ENCODE data around the gene KATNIP. TPM values are rescaled to one million over a fixed set of nuclear protein-coding genes. Genes with fewer than 3 reads are reported as not detected.
"Not testable (repeated sequence)": the region's sequence is repeated elsewhere in the genome, so short reads cannot be mapped to it uniquely, and the experiment has no call there.

Gene KATNIP
- total RNA-seq, 1 donor from 2014 or later, result 12.4 TPM

DNA sequence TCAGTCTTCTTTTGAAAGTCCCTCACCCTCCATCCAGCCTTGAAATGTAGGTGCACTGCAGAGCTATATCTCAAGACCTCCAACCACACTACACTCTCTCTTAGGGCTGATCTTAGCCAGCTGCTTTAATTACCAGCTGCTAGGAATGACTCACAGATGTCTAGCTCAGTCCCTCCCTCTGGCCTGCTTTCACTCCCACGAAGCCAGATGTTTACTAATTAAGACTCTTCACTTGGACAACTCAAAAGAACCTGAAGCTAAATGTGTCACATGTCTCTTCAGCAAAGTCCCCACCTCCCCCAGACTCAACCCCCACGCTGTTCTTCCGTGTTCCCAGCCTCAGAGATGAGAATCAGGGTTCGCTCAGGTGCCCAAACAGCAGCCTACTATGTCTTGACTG lies 2.8 kb upstream of the KATNIP start:
- Mint-ChIP-seq H3K27me3 (ENCODE audit: insufficient read depth) (no peaks in the 10 kb centered on the region), H3K9me3 (no peaks in the 10 kb centered on the region), H3K4me3 (peak overlapping the region; percentile 45), H3K4me1 (ENCODE audit: low read depth) (peaks cover 41% of the 10 kb centered on the region), H3K27ac (peak overlapping the region; percentile 61), H3K36me3 (ENCODE audit: low read depth) (peaks cover 34% of the 10 kb centered on the region)
- intact Hi-C loops (cut with micrococcal nuclease), result no loop called here
- DNase-seq (ENCODE audit: low spot score), result no peak

DNA sequence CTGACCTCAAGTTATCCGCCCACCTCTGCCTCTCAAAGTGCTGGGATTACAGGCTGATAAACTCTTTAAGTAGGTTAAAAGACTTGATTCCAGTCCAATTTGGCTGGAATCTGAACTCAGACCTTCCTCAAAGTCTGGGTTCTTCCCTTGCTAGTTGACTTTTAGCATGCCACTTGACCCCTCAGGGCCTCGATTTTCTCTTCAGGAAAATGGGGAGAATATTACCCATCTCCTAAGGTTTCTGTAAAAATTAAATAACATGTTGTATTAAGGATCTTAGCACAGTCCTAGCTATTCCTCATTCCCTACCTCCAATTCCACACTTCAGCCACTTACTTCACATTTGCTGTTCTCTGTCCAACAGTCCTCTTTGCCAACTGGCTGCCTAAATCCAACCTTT lies 2.1 kb upstream of the KATNIP start:
- H3K36me3 Mint-ChIP-seq (ENCODE audit: low read depth), result peaks cover 31% of the 10 kb centered on the region

DNA sequence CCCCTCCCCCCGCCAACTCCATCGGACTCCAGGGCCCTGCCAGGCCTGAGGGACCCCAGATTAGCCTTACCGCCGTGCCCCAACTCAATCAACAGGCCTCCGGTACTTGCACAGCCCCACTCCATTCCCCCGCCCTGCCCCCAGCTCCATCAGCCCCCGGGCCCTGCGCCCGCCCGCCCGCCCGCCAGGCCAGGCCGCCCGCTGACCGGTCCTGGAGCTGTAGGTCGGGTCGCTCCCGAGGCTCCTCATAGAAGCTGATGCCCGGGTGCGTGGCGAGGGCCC lies 539 bp upstream of the KATNIP start:
- peaks cover 18% of the 10 kb centered on the region for H3K36me3 Mint-ChIP-seq (ENCODE audit: low read depth)
- H3K9me3 Mint-ChIP-seq, result no peaks in the 10 kb centered on the region
- H3K4me3 Mint-ChIP-seq, result peak overlapping the region; percentile 99
- no peaks in the 10 kb centered on the region for H3K27me3 Mint-ChIP-seq (ENCODE audit: insufficient read depth)
- H3K27ac Mint-ChIP-seq, result peak overlapping the region; percentile 90
- no peak for DNase-seq (ENCODE audit: low spot score)
- peaks cover 41% of the 10 kb centered on the region for H3K4me1 Mint-ChIP-seq (ENCODE audit: low read depth)
- intact Hi-C loops (cut with micrococcal nuclease), result no loop called here

More for the DNA sequence above, 2.1 kb upstream of the KATNIP start:
- DNase-seq (ENCODE audit: low spot score), result no peak
- H3K4me3 Mint-ChIP-seq, result no peak overlapping the region
- H3K4me1 Mint-ChIP-seq (ENCODE audit: low read depth), result peaks cover 41% of the 10 kb centered on the region
- no peaks in the 10 kb centered on the region for H3K27me3 Mint-ChIP-seq (ENCODE audit: insufficient read depth)
- no peaks in the 10 kb centered on the region for H3K9me3 Mint-ChIP-seq
- intact Hi-C loops (cut with micrococcal nuclease), result no loop called here
- H3K27ac Mint-ChIP-seq, result no peak overlapping the region

DNA sequence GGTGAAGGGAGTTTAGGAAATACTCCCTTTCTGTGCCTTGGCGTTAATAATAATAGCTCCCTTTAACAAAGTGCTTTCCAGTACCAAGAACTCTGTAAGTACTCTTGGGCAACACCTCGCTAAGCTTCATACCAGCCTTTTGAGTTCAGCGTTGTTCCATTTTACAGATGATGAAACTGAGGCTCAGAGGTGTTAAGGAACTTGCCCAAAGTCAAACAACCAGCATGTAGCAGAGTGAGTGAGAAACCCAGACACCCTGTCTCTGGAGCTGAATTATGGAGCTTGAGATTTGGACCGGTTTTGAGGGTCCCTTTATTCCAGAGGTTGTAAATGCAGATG lies 607 bp downstream of the KATNIP start:
- Mint-ChIP-seq H3K36me3 (ENCODE audit: low read depth) (peaks cover 11% of the 10 kb centered on the region), H3K9me3 (no peaks in the 10 kb centered on the region), H3K4me3 (peak overlapping the region; percentile 99), H3K27me3 (ENCODE audit: insufficient read depth) (no peaks in the 10 kb centered on the region), H3K4me1 (ENCODE audit: low read depth) (peaks cover 41% of the 10 kb centered on the region), H3K27ac (peak overlapping the region; percentile 90)
- intact Hi-C loops (cut with micrococcal nuclease), result loop anchor here (2.0 kb wide), 1 partner anchor 28 kb away; no protein-coding TSS in a partner anchor
- no peak for DNase-seq (ENCODE audit: low spot score)

DNA sequence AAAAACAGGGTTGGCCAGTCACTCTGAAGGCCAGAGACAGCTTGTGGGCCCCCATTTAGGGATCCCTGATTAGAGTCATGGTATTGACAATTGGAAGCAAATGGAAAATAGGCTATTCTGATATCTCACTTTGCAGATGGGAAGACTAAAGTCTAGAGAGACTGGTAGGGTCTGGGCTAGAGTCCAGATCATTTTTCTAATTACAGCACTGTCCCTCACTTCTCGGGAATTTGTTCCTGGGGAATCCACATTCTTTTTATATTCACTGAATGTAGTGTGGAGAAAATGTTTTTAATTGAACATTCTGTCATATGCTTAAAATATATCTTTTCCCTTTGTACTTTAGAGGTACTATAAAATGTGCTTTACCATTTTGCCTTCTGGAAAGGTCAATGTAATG lies 1.1 kb downstream of the KATNIP start:
- peaks cover 41% of the 10 kb centered on the region for H3K4me1 Mint-ChIP-seq (ENCODE audit: low read depth)
- intact Hi-C loops (cut with micrococcal nuclease), result loop anchor here (2.0 kb wide), 1 partner anchor 28 kb away; no protein-coding TSS in a partner anchor
- peaks cover 11% of the 10 kb centered on the region for H3K36me3 Mint-ChIP-seq (ENCODE audit: low read depth)
- H3K4me3 Mint-ChIP-seq, result peak overlapping the region; percentile 99
- H3K27ac Mint-ChIP-seq, result peak overlapping the region; percentile 48
- DNase-seq (ENCODE audit: low spot score), result no peak
- no peaks in the 10 kb centered on the region for H3K27me3 Mint-ChIP-seq (ENCODE audit: insufficient read depth)
- no peaks in the 10 kb centered on the region for H3K9me3 Mint-ChIP-seq

DNA sequence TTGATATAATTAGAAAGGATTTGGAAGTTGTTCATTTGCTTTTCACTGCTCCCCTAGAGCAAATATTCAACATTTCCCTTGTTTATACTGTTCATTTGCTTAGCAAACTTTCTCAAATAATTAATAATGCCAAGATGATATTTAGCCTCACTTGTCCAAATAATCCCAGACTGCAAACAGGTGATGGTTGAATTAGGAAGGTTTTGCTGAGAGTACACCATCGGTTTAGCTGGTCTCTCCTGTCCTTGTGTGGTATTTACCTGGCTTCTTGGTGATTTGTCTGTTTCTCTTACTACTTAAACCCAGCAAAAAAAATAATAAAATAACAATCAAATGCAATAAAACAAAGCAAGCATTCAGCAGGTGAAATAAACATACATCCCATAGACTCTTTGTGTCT lies 6.5 kb downstream of the KATNIP start:
- Mint-ChIP-seq H3K27ac (no peak overlapping the region), H3K4me1 (ENCODE audit: low read depth) (no peaks in the 10 kb centered on the region), H3K9me3 (no peaks in the 10 kb centered on the region), H3K4me3 (no peak overlapping the region), H3K36me3 (ENCODE audit: low read depth) (peaks cover 2% of the 10 kb centered on the region), H3K27me3 (ENCODE audit: insufficient read depth) (no peaks in the 10 kb centered on the region)
- DNase-seq (ENCODE audit: low spot score), result no peak
- intact Hi-C loops (cut with micrococcal nuclease), result no loop called here

DNA sequence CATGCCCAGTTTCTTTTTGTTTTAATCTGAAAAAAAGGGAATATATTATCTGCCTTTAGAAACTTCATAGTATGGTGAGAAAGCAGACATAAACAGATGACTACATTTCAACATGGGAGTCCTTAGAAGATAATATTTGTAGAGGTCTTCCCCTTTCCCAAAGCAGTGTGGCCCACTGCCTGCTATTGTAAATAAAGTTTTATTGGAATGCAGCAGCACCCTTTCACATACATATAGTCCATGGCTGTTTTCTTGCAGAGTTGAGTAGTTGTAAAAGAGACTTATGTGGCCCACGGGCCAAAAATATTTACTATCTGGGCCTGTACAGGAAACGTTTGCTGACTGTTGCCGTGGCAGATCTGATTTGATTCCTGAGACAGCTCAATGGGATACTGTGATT lies 8.5 kb downstream of the KATNIP start:
- Mint-ChIP-seq H3K4me3 (no peak overlapping the region), H3K4me1 (ENCODE audit: low read depth) (no peaks in the 10 kb centered on the region), H3K27me3 (ENCODE audit: insufficient read depth) (no peaks in the 10 kb centered on the region), H3K36me3 (ENCODE audit: low read depth) (peaks cover 2% of the 10 kb centered on the region), H3K9me3 (no peaks in the 10 kb centered on the region), H3K27ac (no peak overlapping the region)
- intact Hi-C loops (cut with micrococcal nuclease), result no loop called here
- no peak for DNase-seq (ENCODE audit: low spot score)

DNA sequence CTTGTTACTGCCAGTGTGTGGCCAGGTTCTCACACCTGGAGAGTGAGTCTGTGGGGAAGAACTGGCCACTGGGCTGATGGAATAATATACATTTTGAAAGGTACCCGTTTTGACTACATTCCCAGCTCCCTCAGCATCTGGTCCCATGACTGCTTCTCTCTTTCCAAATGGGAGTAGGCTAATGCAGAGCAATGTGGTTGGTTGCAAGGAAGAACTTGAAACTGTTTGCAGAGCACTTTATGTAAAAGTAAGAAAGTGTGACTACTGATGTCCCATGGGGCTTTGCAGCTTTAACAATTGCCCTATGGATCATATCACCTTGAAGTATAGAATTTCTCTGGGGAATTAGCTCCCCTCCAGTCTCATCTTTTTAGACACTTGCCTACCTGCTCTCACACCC lies 9.0 kb downstream of the KATNIP start:
- no peaks in the 10 kb centered on the region for H3K4me1 Mint-ChIP-seq (ENCODE audit: low read depth)
- intact Hi-C loops (cut with micrococcal nuclease), result no loop called here
- no peak overlapping the region for H3K4me3 Mint-ChIP-seq
- no peaks in the 10 kb centered on the region for H3K9me3 Mint-ChIP-seq
- peaks cover 2% of the 10 kb centered on the region for H3K36me3 Mint-ChIP-seq (ENCODE audit: low read depth)
- no peaks in the 10 kb centered on the region for H3K27me3 Mint-ChIP-seq (ENCODE audit: insufficient read depth)
- no peak overlapping the region for H3K27ac Mint-ChIP-seq
- DNase-seq (ENCODE audit: low spot score), result no peak

DNA sequence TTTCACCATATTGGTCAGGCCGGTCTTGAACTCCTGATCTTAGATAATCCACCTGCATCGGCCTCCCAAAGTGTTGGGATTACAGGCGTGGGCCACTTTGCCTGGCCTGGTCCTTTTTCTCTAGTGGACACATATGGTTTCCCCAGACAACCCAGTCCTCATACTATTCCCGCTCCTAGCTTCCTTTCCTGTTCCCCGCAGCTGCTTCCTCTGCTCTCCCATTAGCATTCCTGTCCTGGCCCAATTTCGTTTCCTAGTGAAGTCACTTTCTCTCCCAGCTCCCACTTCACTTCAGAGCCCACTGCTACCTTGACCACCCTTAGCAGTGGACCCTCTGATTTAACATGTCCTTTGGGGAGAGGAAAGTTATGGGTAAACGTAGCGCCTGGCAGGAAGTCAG lies 11.3 kb downstream of the KATNIP start:
- DNase-seq (ENCODE audit: low spot score), result no peak
- Mint-ChIP-seq H3K4me3 (no peak overlapping the region), H3K27me3 (ENCODE audit: insufficient read depth) (no peaks in the 10 kb centered on the region), H3K4me1 (ENCODE audit: low read depth) (no peaks in the 10 kb centered on the region), H3K36me3 (ENCODE audit: low read depth) (peaks cover 2% of the 10 kb centered on the region), H3K9me3 (no peaks in the 10 kb centered on the region), H3K27ac (no peak overlapping the region)
- intact Hi-C loops (cut with micrococcal nuclease), result no loop called here

DNA sequence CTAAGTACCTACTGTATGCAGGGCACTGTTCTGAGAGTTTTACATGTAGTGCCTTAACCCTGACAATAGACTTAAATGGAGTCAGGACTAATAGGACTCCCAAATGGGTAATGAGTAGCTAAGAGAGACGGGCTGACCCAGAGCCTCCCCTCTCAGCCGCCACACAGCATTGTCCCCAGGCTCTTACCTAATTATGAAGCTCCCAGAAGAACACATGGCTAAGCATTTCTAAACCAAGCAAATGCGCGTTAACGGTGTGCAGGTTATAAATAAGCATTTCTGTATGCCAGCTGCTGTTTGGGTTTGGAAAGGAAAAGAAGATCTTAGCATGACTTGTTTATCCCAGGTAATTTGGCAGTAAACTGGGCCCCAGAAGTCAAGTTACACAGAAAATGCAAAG lies 14.3 kb downstream of the KATNIP start:
- DNase-seq (ENCODE audit: low spot score), result no peak
- H3K4me3 Mint-ChIP-seq, result no peak overlapping the region
- intact Hi-C loops (cut with micrococcal nuclease), result no loop called here
- no peak overlapping the region for H3K27ac Mint-ChIP-seq
- no peaks in the 10 kb centered on the region for H3K36me3 Mint-ChIP-seq (ENCODE audit: low read depth)
- no peaks in the 10 kb centered on the region for H3K4me1 Mint-ChIP-seq (ENCODE audit: low read depth)
- H3K27me3 Mint-ChIP-seq (ENCODE audit: insufficient read depth), result no peaks in the 10 kb centered on the region
- no peaks in the 10 kb centered on the region for H3K9me3 Mint-ChIP-seq

DNA sequence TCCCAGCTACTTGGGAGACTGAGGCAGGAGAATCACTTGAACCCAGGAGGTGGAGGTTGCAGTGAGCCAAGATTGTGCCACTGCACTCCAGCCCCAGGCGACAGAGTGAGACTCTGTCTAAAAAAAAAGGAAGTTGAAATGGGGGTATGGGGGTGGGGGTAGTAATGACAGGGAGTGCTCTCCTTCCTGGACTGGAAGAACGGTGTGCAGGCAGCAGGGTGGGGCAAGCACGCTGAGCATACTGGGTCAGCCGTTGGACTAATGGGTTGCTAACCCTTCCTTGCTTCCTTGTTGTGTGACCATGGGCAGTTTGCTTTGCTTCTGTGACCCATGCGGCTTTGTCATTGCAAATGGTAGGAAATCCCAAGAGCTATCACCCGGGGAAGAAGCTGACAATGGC lies 16.5 kb downstream of the KATNIP start:
- intact Hi-C loops (cut with micrococcal nuclease), result no loop called here
- no peaks in the 10 kb centered on the region for H3K27me3 Mint-ChIP-seq (ENCODE audit: insufficient read depth)
- no peak overlapping the region for H3K4me3 Mint-ChIP-seq
- no peak for DNase-seq (ENCODE audit: low spot score)
- no peaks in the 10 kb centered on the region for H3K9me3 Mint-ChIP-seq
- no peaks in the 10 kb centered on the region for H3K36me3 Mint-ChIP-seq (ENCODE audit: low read depth)
- no peaks in the 10 kb centered on the region for H3K4me1 Mint-ChIP-seq (ENCODE audit: low read depth)
- H3K27ac Mint-ChIP-seq, result no peak overlapping the region

DNA sequence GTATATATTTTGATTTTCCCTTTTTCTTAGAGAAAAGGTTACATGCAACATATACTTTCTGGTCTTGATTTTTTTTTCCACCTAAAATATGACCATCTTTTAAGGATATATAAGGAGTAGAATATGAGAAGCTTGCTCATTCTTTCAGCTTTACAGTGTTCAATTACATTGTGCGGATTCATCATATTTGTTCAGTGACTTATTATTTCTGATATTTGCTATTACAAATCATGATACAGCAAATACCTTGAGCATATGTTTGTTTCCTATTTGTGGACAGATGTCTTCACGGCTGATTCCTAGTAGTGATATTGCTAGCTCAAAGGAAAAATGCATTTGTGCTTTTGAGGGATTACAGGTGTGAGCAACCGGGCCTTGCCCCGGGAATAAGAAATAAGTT lies 18.1 kb downstream of the KATNIP start:
- Mint-ChIP-seq H3K27ac (no peak overlapping the region), H3K4me1 (ENCODE audit: low read depth) (no peaks in the 10 kb centered on the region), H3K4me3 (no peak overlapping the region), H3K36me3 (ENCODE audit: low read depth) (no peaks in the 10 kb centered on the region), H3K9me3 (no peaks in the 10 kb centered on the region), H3K27me3 (ENCODE audit: insufficient read depth) (no peaks in the 10 kb centered on the region)
- intact Hi-C loops (cut with micrococcal nuclease), result no loop called here
- DNase-seq (ENCODE audit: low spot score), result no peak

DNA sequence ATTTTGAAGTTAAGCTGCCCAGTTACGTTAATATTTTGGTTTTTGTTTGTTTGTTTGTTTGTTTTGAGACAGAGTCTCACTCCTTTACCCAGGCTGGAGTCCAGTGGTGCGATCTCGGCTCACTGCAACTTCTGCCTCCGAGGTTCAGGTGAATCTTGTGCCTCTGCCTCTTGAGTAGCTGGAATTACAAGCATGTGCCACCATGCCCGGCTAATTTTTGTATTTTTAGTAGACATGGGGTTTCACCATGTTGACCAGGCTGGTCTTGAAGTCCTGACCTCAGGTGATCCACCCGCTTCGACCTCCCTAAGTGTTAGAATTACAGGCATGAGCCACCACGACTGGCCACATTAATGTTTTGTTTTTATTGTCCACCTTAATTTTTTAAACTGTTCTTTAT lies 21.0 kb downstream of the KATNIP start:
- DNase-seq (ENCODE audit: low spot score); H3K9me3 Mint-ChIP-seq; H3K36me3 Mint-ChIP-seq (ENCODE audit: low read depth); H3K4me1 Mint-ChIP-seq (ENCODE audit: low read depth); H3K27me3 Mint-ChIP-seq (ENCODE audit: insufficient read depth); H3K27ac Mint-ChIP-seq; intact Hi-C loops (cut with micrococcal nuclease); H3K4me3 Mint-ChIP-seq: not testable (repeated sequence)

DNA sequence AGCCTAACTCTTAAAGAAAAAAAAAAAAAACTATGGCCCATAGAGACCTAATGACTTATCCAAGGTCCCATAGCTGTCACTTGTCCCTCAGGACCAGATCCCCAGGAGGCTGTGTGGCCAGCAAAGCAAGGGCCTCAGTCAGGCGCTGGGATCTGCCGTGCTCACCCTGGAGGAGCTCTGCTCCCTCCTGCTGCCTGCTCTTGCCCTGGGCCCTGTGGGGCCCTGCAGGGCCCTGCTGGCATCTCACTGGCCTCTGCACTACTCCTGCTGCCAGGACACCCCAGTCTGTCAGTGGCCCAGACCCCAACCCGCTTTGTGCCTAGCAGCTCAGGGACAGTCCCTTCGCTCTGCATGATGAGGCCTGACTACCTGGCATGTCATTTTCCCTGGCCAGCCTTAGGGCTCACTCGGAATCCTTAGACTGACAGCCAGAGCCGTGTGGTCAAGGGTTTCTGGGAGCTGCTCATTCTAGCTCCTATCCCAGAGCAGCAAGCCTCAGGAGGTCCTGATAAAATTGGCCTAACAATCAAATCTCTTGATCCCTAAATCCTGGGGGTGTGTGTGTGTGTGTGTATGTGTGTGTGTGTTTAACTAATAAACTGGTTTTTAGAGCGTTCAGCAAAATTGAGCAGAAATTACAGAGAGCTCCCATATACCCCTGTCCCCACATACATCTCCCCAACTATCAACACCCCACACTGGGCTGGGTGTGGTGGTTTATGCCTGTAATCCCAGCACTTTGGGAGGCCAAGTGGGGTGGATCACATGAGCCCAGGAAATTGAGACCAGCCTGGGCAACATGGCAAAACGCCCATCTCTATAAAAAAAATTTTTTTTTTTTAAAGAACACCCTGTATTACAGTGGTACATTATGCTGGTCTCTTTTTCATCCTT lies 21.7 kb downstream of the KATNIP start:
- H3K27ac Mint-ChIP-seq, result no peak overlapping the region
- intact Hi-C loops (cut with micrococcal nuclease), result no loop called here
- H3K4me1 Mint-ChIP-seq (ENCODE audit: low read depth), result no peaks in the 10 kb centered on the region
- no peaks in the 10 kb centered on the region for H3K36me3 Mint-ChIP-seq (ENCODE audit: low read depth)
- no peaks in the 10 kb centered on the region for H3K27me3 Mint-ChIP-seq (ENCODE audit: insufficient read depth)
- no peak overlapping the region for H3K4me3 Mint-ChIP-seq
- H3K9me3 Mint-ChIP-seq, result no peaks in the 10 kb centered on the region
- no peak for DNase-seq (ENCODE audit: low spot score)
